NCI-H774 (cell line): ENCODE results near the gene DDX41.

Experiments used
- DNase-seq: peaks from one replicate; lab custom pipeline; 2025; lab: John Stamatoyannopoulos, UW

DDX41 gene

GRCh38 chr5:177483042-177483441 is 33.7 kb downstream of the DDX41 start:
- DNase-seq = no peak

DNA sequence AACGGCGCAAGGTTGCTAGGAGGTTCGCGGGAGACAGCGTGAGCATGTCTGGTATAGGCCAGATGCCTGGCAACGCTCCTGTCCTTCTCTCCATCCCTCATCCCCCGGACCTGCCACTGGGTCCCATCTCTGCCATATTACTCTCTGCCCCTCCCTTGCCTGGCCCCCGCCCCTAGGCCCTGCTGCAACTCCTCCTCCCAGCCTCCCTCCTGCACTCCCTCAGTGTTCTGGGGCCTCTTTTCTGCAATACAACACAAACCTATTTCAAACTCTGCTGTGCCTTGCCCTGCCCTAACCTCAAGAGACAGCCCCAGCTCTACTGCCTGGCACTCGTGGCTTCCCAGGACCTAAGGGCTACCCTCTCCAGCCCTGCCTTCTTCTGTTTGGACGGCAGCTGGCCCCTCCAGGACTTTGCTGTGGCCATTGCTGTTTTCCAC is 34.4 kb downstream of the DDX41 start:
- DNase-seq = no peak

- DNase-seq = no peak
These were observed 37.0 kb downstream of the DDX41 start for GRCh38 chr5:177479774-177480173.

- no peak for DNase-seq
These were observed 37.8 kb downstream of the DDX41 start for GRCh38 chr5:177478711-177479646.

GRCh38 chr5:177477701-177478477 is 38.9 kb downstream of the DDX41 start:
- no peak for DNase-seq

DNA sequence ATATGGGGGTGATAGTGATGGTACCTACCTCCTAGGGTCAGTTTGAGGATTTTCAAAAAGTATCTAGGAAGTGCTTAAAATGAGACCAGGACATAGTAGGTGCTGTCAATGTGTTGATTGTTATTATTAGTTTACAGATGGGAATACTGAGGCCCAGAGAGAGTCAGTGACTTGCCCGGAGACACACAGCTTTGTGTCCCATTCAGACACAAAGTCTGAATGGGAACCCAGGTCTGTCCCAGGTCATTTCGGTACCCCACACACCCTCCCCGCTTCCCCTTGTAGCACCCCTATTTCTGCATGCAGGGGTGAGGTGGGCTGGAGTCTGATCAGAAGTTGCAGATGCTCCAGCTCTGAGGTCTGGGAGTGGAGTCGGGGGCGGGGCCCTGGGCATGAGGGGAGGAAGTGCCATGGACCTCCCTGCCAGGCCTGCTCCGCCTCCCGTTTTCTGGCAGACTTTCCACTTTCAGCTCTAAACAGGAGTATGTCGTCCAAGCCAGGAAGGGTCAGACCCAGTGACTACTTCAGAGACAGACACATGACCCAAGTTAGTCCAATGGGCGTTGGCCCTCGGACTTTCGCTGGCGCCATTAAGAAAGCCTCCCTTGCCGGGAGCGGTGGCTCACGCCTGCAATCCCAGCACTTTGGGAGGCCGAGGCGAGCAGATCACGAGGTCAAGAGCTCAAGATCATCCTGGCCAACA is 40.1 kb downstream of the DDX41 start:
- no peak for DNase-seq

- no peak for DNase-seq
These were observed 41.0 kb downstream of the DDX41 start for GRCh38 chr5:177475563-177476427.

GRCh38 chr5:177474846-177475562 is 41.8 kb downstream of the DDX41 start:
- DNase-seq = no peak

DNA sequence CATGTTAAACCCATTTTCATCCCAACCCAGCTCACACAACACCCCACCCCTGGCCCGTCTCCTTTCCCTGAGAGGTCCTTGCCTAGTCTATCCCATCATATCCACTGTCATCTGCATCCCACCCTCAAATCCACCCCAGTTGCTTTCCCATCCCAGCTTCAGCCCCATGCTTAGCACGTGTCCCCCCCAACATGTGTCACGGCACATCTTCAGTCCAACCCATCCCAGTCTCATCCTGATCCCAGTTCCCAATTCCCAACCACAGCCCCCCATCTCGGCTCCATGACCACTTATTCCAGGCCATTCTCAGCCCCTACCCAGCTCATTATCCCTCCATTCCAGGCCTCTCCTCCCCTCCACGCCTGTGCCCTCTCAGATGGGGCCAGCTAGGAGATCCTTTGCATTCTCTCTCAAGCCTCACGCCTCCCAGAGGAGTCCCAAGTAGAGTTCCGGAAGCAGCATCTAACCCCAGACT is 42.7 kb downstream of the DDX41 start:
- no peak for DNase-seq

DNA sequence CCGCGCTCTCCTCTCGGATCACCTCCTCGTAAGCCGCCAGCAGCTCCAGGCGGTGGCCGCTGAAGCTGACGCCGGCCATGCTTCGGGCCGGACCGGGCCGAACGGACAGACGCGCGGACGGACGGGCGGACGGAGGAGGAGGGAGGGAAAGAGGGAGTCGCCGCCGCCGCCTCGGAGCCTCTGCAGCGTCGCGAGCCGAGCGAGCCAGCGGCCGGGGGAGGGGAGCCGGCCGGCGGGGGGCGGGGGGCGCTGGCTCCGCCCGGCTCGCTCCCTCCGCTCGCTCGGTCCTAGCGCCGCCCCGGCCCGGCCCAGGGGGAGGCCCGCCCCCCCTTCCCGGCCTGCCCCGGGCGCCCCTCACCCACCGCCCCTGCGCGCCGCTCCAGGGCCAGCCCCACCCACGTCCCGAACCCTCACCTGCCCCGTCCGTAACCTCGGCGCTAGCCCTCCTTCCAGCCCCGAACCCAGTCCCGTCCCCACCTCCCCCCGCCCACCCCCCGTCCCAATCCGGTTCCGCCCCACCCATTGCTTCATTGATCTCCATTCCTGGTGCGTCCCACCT is 43.2 kb downstream of the DDX41 start, which contains the start of gene DBN1:
Gene DBN1 (minus strand): TSS at position 192 of the 559 bp plus-strand sequence. CDS start 113 bp downstream, at position 79.
- DNase-seq = peak; percentile 48

GRCh38 chr5:177472460-177473442 is 44.0 kb downstream of the DDX41 start:
- peak; percentile 22 for DNase-seq

DNA sequence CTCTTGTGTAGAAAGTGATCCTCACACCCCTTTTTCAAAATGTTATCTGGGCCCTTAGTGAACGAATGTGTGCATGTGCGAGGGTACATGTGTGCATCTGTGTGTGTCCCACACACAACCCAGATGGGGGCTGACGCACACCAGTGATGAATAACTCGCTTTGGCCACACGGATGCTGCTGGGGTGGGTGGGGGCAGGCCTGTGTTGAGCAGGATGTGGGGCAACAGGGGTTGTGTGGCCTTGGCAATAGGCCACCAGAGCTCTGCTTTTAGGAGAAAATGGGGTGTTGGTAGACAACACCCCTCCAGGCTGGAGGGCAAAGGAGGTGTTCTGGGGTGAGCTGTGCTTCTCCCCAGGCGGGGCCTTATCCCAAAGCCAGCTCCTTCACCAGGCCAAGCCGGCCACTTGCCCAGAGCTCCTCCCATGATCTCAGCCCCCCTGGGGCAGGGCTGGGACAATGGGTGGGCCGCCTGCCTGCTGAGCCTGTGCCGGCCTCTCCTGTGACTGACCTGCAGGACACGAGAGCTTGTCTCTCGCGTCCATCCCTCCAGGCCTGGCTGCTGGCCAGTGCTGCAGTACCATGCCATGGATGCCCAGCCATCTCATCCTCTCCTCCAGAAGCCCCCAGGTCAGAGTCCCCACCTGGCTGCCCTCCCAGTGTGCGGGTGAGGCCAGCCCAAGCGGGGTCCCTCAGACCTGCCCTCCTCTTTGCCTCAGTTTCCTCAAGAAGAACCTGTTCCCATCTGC is 45.0 kb downstream of the DDX41 start:
- DNase-seq = no peak

DNA sequence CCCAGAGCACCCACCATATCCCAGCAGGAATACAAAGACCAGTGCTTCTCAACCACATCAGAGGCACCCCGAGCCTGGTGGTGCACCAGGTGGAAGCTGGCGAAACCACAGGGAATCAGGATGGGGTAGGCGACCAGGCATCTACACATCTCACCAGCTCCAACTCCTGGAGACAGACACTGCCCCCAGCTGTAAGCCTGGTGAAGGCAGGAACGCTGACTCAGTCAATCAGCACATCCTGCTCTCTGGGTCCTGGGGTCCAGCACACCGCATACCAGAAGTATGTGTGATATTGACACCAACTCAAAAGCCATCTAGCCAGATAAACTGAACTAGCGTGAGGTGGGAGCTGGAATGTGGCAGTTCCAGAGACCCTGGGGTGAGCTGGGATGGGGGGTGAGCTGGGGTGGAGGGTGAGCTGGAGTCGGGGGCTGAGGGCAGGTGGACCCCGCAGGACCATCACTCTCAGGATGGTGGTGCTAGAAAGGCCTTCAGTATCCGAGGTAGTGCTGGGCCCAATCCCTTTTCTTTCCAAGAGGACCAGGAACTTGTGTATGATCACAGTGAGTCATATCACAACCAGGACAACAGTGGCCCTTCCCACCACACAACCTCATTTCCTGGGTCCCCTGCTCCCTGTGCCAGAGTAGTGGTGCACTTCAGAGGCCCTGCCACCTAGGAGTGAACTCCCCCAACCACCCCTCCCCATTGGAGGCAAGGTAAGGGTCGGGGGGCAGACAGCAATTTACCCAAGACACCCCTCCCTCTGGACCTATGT is 45.8 kb downstream of the DDX41 start:
- DNase-seq = no peak

- DNase-seq = no peak
These were observed 46.8 kb downstream of the DDX41 start for GRCh38 chr5:177469750-177470525.

DNA sequence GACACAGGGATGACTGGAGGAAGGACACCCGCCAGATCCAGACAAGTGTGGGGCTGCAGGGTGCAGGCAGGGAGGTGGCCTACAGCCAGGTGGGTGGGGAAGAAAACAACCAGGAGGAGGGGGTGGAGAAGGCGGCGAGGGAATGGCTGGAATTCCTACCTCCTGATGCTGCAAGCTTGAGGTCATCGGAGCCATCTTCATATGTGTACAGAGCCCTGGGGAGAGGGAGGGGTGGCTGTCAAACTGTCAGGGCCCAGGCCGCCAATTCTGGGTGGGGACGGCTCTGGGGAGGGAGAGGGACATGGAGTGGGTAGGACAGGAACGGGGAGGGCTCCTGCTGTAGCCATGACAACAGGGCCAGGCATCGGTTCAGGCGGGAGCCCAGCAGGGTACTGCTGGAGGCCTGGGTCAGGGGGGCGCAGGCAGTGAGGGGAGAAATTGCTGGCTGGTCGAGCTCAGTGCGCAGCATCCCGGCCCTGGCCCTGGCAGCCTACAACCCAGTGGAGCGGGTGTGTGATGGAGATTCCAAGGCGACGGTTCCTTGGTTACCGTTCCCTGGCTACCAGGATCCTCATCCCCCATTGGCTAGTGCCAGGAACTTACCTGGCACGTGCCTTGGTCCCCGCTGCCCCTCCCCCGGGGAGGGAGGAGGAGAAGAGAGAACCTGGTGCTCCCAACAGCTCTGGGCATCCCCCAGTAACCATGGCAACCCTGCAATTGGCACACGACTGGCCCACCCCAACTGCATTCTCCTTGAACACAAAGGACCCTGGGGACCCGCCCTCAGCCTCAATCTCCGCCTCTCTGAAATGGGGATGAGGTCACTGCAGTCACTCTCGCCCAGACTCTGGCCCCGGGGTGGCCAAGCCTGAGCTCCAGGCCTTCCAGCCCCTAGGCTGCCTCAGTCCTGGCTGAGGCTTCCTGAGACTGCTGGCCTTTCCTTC is 47.8 kb downstream of the DDX41 start:
- no peak for DNase-seq
